GM12875 (cell line): ENCODE data around the gene TEX11.
"Not testable (repeated sequence)": the region's sequence is repeated elsewhere in the genome, so short reads cannot be mapped to it uniquely, and the experiment has no call there.

Experiments
- H3K4me3 ChIP-seq: one replicate; pipeline ENCODE4 v1.5.1; 2011; ENCODE audit warnings: low read depth, low read length, control low read depth
- CTCF ChIP-seq: IDR thresholded peaks from 2 replicates; pipeline ENCODE4 v1.5.1; 2011; ENCODE audit warnings: low read depth, mild to moderate bottlenecking, control low read depth, inconsistent platforms, low read length, moderate library complexity, borderline replicate concordance; ENCODE audit not compliant: insufficient read depth

The TEX11 gene

GRCh38 chrX:70527610-70528345 is 380.7 kb downstream of the TEX11 start:
- no peak overlapping the region for H3K4me3 ChIP-seq
- TF ChIP-seq CTCF = no peak

- no peak overlapping the region for H3K4me3 ChIP-seq
Observed at GRCh38 chrX:70527053-70527452, 381.5 kb downstream of the TEX11 start.

GRCh38 chrX:70525733-70526132 is 382.8 kb downstream of the TEX11 start:
- no peak overlapping the region for H3K4me3 ChIP-seq
- no peak for TF ChIP-seq CTCF

More at GRCh38 chrX:70527053-70527452, 381.5 kb downstream of the TEX11 start:
- TF ChIP-seq CTCF = no peak

- H3K4me3 ChIP-seq = not testable (repeated sequence)
Observed at GRCh38 chrX:70515692-70516091, 392.8 kb downstream of the TEX11 start.

GRCh38 chrX:70515270-70515669 is 393.2 kb downstream of the TEX11 start:
- H3K4me3 ChIP-seq = not testable (repeated sequence)

- no peak for TF ChIP-seq CTCF
- no peak overlapping the region for H3K4me3 ChIP-seq
Observed at GRCh38 chrX:70509078-70509477, 399.4 kb downstream of the TEX11 start.

GRCh38 chrX:70508296-70508911 is 400.1 kb downstream of the TEX11 start:
- no peak overlapping the region for H3K4me3 ChIP-seq
- no peak for TF ChIP-seq CTCF

- H3K4me3 ChIP-seq = no peak overlapping the region
- TF ChIP-seq CTCF = no peak
Observed at GRCh38 chrX:70505451-70505841, 403.1 kb downstream of the TEX11 start.
